Naive thymus-derived CD8-positive, alpha-beta T cell (primary cell): ENCODE results near the gene POC5. TPM values are rescaled to one million over a fixed set of nuclear protein-coding genes. Genes with fewer than 3 reads are reported as not detected.
"Not testable (repeated sequence)": the region's sequence is repeated elsewhere in the genome, so short reads cannot be mapped to it uniquely, and the experiment has no call there.

Experiments
- ATAC-seq, 2 donors: fragments of 150-1000 bp; cut with Tn5 transposase in 1 of 2; sonication (Bioruptor Pico), chemical (Tn5 transposase) in 1 of 2; 1 replicate in 1 of 2; 2 replicates in 1 of 2; pipeline ENCODE4 v1.10.0; 2021; ENCODE audit warnings: mild to moderate bottlenecking in 2 of 2, moderate library complexity in 2 of 2
- POLR2A ChIA-PET: fragments of 350-600 bp; sonication (Branson Sonifier 250); formaldehyde crosslinking; loops from one replicate; lab custom pipeline; 2021; ENCODE audit warnings: antibody characterized with exemption; lab: Charles Lee
- DNase-seq, 10 donors: peaks; one replicate each; pipeline versions ENCODE4 v3.0.0 to v3.0.0-alpha.2; 2020 to 2022
- H3K27ac Mint-ChIP-seq, 10 donors: one replicate each; pipeline ENCODE4 v1.8.0; 2020 to 2022; ENCODE audit warnings: mild to moderate bottlenecking in 10 of 10, mixed read lengths in 10 of 10, moderate library complexity in 4 of 10, inconsistent platforms in 1 of 10
- H3K27me3 Mint-ChIP-seq, 5 donors: one replicate each; pipeline ENCODE4 v1.8.0; 2021 to 2022; ENCODE audit warnings: mixed read lengths in 5 of 5
- H3K36me3 Mint-ChIP-seq, 3 donors: one replicate each; pipeline ENCODE4 v1.8.0; 2020 to 2022; ENCODE audit warnings: mixed read lengths in 3 of 3, mild to moderate bottlenecking in 2 of 3, inconsistent platforms in 1 of 3
- H3K4me1 Mint-ChIP-seq, 4 donors: one replicate each; pipeline ENCODE4 v1.8.0; 2021 to 2022; ENCODE audit warnings: mixed read lengths in 4 of 4
- H3K4me3 Mint-ChIP-seq, 10 donors: one replicate each; pipeline ENCODE4 v1.8.0; 2020 to 2022; ENCODE audit warnings: mild to moderate bottlenecking in 10 of 10, mixed read lengths in 10 of 10, moderate library complexity in 6 of 10, inconsistent platforms in 1 of 10
- H3K9me3 Mint-ChIP-seq, 9 donors: one replicate each; pipeline ENCODE4 v1.8.0; 2020 to 2022; ENCODE audit warnings: mixed read lengths in 9 of 9, mild to moderate bottlenecking in 3 of 9, inconsistent platforms in 1 of 9, moderate library complexity in 1 of 9
- polyA plus RNA-seq, 3 donors: library from polyadenylated mRNA; unstranded; fragments of 300-500 nt; fragmentation: Illumina TruSeq; gene quantifications; one replicate each; pipeline ENCODE4 v1.2.3, GENCODE V29; 2021
- total RNA-seq, 8 experiments: library from RNA in 2 of 8; stranded (reverse) in 2 of 8; gene quantifications; one replicate each; pipeline ENCODE4 v1.2.3 and lab custom pipeline; 2021 to 2026

POC5 gene
- total and polyA plus RNA-seq, 5 experiments from 2014 or later: 6.8 to 17.2 (median 13.3) TPM

DNA sequence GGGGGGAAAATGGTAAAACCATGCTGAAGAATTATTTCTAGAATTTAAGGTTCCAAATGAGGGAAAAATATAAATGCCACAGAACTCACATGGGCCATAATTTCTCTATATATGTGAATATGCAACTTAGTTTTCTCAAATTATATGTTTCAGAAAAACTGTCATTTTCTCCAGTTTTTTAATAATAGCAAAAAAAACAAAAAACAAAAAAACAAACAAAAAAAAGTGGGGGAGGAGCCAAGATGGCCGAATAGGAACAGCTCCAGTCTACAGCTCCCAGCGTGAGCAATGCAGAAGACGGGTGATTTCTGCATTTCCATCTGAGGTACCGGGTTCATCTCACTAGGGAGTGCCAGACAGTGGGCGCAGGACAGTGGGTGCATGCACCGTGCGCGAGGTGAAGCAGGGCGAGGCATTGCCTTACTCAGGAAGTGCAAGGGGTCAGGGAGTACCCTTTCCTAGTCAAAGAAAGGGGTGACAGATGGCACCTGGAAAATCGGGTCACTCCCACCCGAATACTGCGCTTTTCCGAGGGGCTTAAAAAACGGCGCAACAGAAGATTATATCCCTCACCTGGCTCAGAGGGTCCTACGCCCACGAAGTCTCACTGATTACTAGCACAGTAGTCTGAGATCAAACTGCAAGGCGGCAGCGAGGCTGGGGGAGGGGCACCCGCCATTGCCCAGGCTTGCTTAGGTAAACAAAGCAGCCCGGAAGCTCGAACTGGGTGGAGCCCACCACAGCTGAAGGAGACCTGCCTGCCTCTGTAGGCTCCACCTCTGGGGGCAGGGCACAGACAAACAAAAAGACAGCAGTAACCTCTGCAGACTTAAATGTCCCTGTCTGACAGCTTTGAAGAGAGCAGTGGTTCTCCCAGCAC, 21.5 kb downstream of the POC5 start:
- H3K9me3 Mint-ChIP-seq, H3K4me3 Mint-ChIP-seq, DNase-seq, ATAC-seq, H3K4me1 Mint-ChIP-seq, POLR2A ChIA-PET, H3K27me3 Mint-ChIP-seq: not testable (repeated sequence)
- Mint-ChIP-seq H3K36me3 (peaks cover 4 to 54% (median 24%) of the 10 kb centered on the region in 3 donors), H3K27ac (peak overlapping the region in 2 of 10 donors; percentile 17 to 59)

DNA sequence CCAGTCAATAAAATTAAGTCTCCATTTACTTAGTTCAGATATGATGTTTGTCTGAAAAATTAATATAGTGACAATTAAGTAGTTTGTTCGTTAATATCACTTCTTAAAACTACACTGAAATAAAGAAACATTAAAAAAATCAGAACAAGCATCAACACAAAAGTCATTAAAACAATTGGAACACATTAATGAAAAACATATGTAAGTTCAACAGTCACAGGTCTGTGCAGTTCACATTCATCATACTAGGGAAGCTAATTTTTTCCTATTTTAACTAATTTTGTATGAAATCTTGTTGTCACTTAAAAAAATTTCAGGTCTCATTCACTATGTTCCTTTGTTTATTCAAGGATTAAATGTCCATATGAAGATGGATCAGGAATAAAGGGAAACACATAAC, 22.5 kb downstream of the POC5 start:
- H3K4me1 Mint-ChIP-seq: peaks cover 3 to 9% (median 8%) of the 10 kb centered on the region in 4 donors
- no peak for DNase-seq
- H3K9me3 Mint-ChIP-seq: peaks cover 0 to 3% (median 0%) of the 10 kb centered on the region in 9 donors
- no peaks in the 10 kb centered on the region for H3K27me3 Mint-ChIP-seq
- POLR2A ChIA-PET: no interaction called here
- no peak for ATAC-seq
- H3K36me3 Mint-ChIP-seq: peaks cover 4 to 60% (median 24%) of the 10 kb centered on the region in 3 donors
- no peak overlapping the region for H3K4me3 Mint-ChIP-seq
- peak overlapping the region in 1 of 10 donors; percentile 19 for H3K27ac Mint-ChIP-seq

DNA sequence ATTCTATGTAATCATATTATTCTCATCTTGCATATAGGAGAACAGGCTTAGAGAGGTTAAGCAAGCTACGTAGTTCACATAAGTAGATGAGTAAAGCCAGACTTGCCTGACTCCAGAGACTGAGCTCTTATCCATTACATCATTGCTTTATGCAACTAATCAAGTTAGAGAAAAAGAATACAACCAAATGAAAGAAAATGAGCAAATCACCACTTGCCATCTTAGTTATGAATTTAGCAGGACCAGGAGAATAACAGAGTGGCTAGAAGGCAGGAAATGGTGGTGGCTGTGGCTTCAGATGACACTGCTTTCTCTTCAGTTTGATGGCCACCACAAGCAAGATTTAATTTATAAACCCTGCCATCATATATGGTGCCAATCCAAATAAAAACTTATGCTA, 26.6 kb downstream of the POC5 start:
- Mint-ChIP-seq H3K9me3 (no peaks in the 10 kb centered on the region), H3K27ac (peak overlapping the region in 1 of 10 donors; percentile 33), H3K4me1 (peaks cover 0 to 3% (median 3%) of the 10 kb centered on the region in 4 donors), H3K27me3 (no peaks in the 10 kb centered on the region), H3K36me3 (peaks cover 0 to 75% (median 24%) of the 10 kb centered on the region in 3 donors), H3K4me3 (no peak overlapping the region)
- POLR2A ChIA-PET: no interaction called here
- ATAC-seq: no peak
- DNase-seq: no peak

DNA sequence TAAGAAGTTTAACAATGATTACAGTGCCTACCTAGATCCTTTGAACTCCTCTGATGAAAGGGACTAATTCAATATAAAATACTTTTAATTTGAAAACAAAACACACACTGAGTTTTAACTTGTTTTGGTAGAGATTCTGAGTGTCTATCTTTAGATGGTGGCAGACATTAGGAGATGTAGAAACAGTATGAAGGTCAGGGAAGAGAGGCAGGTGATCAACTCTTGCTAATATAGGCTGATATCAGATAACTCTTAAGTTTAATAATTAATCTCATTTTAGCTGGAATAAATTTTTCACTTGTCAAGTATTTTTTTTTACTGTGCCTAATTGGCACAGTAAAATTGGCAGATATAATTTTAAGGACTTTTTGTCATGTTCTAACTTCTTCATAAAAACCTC, 30.8 kb downstream of the POC5 start:
- H3K27ac Mint-ChIP-seq: peak overlapping the region in 1 of 10 donors; percentile 60
- POLR2A ChIA-PET: no interaction called here
- peaks cover 0 to 72% (median 10%) of the 10 kb centered on the region in 3 donors for H3K36me3 Mint-ChIP-seq
- DNase-seq: no peak
- no peaks in the 10 kb centered on the region for H3K9me3 Mint-ChIP-seq
- H3K4me1 Mint-ChIP-seq: peaks cover 0 to 3% (median 2%) of the 10 kb centered on the region in 4 donors
- no peak for ATAC-seq
- no peaks in the 10 kb centered on the region for H3K27me3 Mint-ChIP-seq
- H3K4me3 Mint-ChIP-seq: no peak overlapping the region

DNA sequence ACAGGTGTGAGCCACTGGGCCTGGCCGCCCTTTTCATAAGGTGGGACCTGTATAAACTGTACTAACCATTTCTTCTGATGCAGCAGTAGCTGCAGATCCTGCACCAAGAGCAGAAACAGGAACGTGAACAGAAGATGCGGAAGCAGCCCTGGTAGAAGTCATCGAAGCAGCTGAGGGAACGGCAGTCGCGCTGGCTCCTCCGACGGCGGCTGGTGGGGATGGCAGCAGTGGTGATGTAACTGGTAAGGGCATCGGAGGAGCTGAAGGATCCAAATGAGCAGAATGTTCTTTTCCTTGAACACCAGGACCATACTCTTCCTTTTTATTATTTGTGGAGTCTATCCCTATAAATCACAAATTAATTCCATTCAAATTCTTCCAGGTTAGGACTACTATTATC, 32.1 kb downstream of the POC5 start:
- H3K27me3 Mint-ChIP-seq: no peaks in the 10 kb centered on the region
- peaks cover 0 to 66% (median 10%) of the 10 kb centered on the region in 3 donors for H3K36me3 Mint-ChIP-seq
- no peaks in the 10 kb centered on the region for H3K9me3 Mint-ChIP-seq
- no peak for DNase-seq
- H3K4me1 Mint-ChIP-seq: no peaks in the 10 kb centered on the region
- no peak overlapping the region for H3K4me3 Mint-ChIP-seq
- POLR2A ChIA-PET: no interaction called here
- ATAC-seq: no peak
- H3K27ac Mint-ChIP-seq: peak overlapping the region in 1 of 10 donors; percentile 63

- Mint-ChIP-seq H3K27ac (no peak overlapping the region), H3K9me3 (no peaks in the 10 kb centered on the region), H3K36me3 (peaks cover 0 to 56% (median 7%) of the 10 kb centered on the region in 3 donors), H3K4me1 (peaks cover 0 to 11% (median 9%) of the 10 kb centered on the region in 4 donors), H3K27me3 (no peaks in the 10 kb centered on the region), H3K4me3 (no peak overlapping the region)
- POLR2A ChIA-PET: interaction anchor here (0.6 kb wide), 1 partner anchor 643 kb away, joined by 5 read pairs; no protein-coding TSS in a partner anchor
- peak; percentile 43 to 59 for ATAC-seq
- peak in 3 of 10 donors; percentile 30 to 39 (median 33) for DNase-seq
Observed at GRCh38 chr5:75681125-75681830, 36.0 kb downstream of the POC5 start.

DNA sequence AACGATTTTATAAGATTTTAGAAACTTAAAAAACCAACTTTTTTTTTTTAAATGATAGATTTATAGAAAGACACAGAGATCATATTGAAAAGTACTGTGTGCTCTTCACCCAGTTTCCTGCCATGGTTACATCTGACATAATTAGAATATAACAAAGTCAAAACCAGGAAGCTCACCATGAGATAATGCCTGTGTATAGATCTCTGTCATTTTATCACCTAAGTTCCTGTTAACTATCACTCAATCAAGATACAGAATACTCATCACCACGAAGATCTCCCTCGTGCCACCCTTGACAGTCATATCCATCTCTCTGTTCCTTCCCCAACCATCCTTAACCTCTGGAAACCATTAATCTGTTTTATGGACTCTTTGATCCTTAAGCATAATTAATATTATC, 39.1 kb downstream of the POC5 start:
- ATAC-seq (peak; percentile 73 to 93), DNase-seq (peak in 2 of 10 donors; percentile 29 to 33)
- Mint-ChIP-seq H3K36me3 (peaks cover 0 to 50% (median 12%) of the 10 kb centered on the region in 3 donors), H3K27ac (peak overlapping the region in 9 of 10 donors; percentile 49 to 91 (median 85)), H3K4me1 (peaks cover 0 to 11% (median 9%) of the 10 kb centered on the region in 4 donors), H3K4me3 (peak overlapping the region in 6 of 10 donors; percentile 49 to 71 (median 64)), H3K27me3 (no peaks in the 10 kb centered on the region), H3K9me3 (no peaks in the 10 kb centered on the region)
- POLR2A ChIA-PET: interaction anchor here (0.6 to 1.2 kb wide), 2 partner anchors 37 to 441 kb away, joined by 5 to 6 read pairs; partner anchors contain the start of gene ANKRD31

DNA sequence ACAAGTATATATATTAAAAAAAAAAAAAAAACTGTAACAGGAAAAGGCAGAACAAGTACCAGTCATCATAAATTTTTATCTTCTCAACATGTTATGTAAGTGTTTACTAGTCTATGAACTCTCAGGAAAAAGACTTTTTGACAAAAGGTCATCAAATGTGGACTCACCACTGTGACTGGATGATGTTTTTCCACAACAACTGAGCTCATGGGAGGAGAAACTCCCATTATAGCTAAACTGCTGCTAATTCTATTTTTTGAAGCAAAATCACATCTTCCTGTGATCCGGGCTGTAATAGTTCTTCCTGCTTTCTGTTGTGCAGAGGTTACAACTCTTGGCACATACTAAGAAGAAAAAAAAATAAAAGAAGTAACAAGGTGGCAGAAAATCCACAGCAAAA, 39.6 kb downstream of the POC5 start:
- DNase-seq: peak in 1 of 10 donors; percentile 4
- H3K27ac Mint-ChIP-seq: peak overlapping the region in 9 of 10 donors; percentile 2 to 91 (median 80)
- H3K36me3 Mint-ChIP-seq: peaks cover under 1 to 50% (median 15%) of the 10 kb centered on the region in 3 donors
- H3K4me1 Mint-ChIP-seq: peaks cover 0 to 11% (median 9%) of the 10 kb centered on the region in 4 donors
- no peaks in the 10 kb centered on the region for H3K27me3 Mint-ChIP-seq
- H3K4me3 Mint-ChIP-seq: peak overlapping the region in 7 of 10 donors; percentile 8 to 71 (median 61)
- peak in 1 of 2 donors; percentile 33 for ATAC-seq
- no peaks in the 10 kb centered on the region for H3K9me3 Mint-ChIP-seq
- POLR2A ChIA-PET: interaction anchor here (1.2 kb wide), 1 partner anchor 441 kb away, joined by 5 read pairs; the partner anchor contains the start of gene ANKRD31

DNA sequence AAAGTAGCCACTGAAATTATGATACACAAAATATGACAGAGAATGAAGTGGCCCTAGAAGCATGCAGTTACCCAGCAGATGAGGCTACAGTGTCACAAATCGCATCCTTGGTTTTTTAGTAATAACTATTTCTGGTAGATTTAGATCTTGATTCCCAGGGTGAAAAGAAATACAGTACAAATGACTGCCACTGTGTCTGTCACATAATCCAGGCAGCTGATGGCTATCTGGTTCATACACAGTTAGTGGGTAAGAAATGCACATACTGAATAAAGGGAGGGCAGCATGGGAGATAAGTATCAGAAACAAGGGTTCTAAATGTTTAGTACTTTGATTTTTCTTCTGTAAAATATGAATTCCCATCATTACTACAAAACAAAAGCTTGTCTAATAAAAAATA, 41.5 kb downstream of the POC5 start:
- no peak for ATAC-seq
- Mint-ChIP-seq H3K4me3 (no peak overlapping the region), H3K27ac (no peak overlapping the region), H3K9me3 (no peaks in the 10 kb centered on the region), H3K36me3 (peaks cover 5 to 57% (median 20%) of the 10 kb centered on the region in 3 donors), H3K27me3 (no peaks in the 10 kb centered on the region), H3K4me1 (peaks cover 0 to 11% (median 9%) of the 10 kb centered on the region in 4 donors)
- no peak for DNase-seq
- POLR2A ChIA-PET: no interaction called here

GRCh38 chr5:75672616-75673015, 44.6 kb downstream of the POC5 start:
- peaks cover 7 to 20% (median 16%) of the 10 kb centered on the region in 4 donors for H3K4me1 Mint-ChIP-seq
- no peak overlapping the region for H3K4me3 Mint-ChIP-seq
- POLR2A ChIA-PET: no interaction called here
- H3K27me3 Mint-ChIP-seq: no peaks in the 10 kb centered on the region
- no peaks in the 10 kb centered on the region for H3K9me3 Mint-ChIP-seq
- H3K27ac Mint-ChIP-seq: peak overlapping the region in 1 of 10 donors; percentile 30
- DNase-seq (no peak), ATAC-seq (no peak)
- H3K36me3 Mint-ChIP-seq: peaks cover 5 to 45% (median 20%) of the 10 kb centered on the region in 3 donors

GRCh38 chr5:75671506-75671905, 45.7 kb downstream of the POC5 start:
- DNase-seq (no peak), ATAC-seq (no peak)
- H3K4me1 Mint-ChIP-seq: peaks cover 7 to 18% (median 15%) of the 10 kb centered on the region in 4 donors
- peaks cover 5 to 38% (median 20%) of the 10 kb centered on the region in 3 donors for H3K36me3 Mint-ChIP-seq
- H3K27ac Mint-ChIP-seq: no peak overlapping the region
- POLR2A ChIA-PET: no interaction called here
- no peaks in the 10 kb centered on the region for H3K9me3 Mint-ChIP-seq
- peaks cover 0 to 7% (median 0%) of the 10 kb centered on the region in 5 donors for H3K27me3 Mint-ChIP-seq
- H3K4me3 Mint-ChIP-seq: no peak overlapping the region

DNA sequence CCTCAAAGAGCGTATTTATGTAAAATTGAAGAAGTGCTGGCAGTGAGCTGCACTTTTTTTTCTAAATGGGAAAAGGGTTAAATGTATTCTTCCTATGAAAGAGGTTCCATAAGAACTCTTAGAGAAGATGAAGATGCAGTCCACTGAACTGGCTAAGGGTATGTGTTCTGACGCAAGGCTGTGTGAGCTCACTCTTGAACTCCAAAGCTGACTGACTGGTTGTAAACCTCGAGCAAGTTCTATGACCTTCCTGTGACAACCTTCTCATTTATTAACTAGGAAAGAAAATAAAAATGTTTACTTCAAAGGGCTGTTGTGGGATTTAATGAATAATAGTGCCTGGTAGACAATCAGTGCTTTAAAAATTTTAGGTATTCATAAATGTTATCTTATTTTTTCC, 46.7 kb downstream of the POC5 start:
- Mint-ChIP-seq H3K9me3 (no peaks in the 10 kb centered on the region), H3K4me1 (peaks cover 7 to 18% (median 15%) of the 10 kb centered on the region in 4 donors), H3K27ac (no peak overlapping the region), H3K36me3 (peaks cover 5 to 28% (median 17%) of the 10 kb centered on the region in 3 donors), H3K4me3 (no peak overlapping the region), H3K27me3 (peaks cover 0 to 7% (median 0%) of the 10 kb centered on the region in 5 donors)
- no peak for DNase-seq
- POLR2A ChIA-PET: no interaction called here
- no peak for ATAC-seq
